RPMI7951 (cell line): Measurements from ENCODE around the gene CD69. TPM values are rescaled to one million over a fixed set of nuclear protein-coding genes. Genes with fewer than 3 reads are reported as not detected.

Experiments
- DNase-seq: peaks from one replicate; pipeline ENCODE4 v3.0.0-alpha.2; 2012; ENCODE audit warnings: low read depth
- total RNA-seq: library from RNA; depleted of rRNA; stranded (reverse); fragments of >200 nt; shearing (Covaris generic); gene quantifications from 2 replicates; pipeline ENCODE4 v1.2.3, GENCODE V29; 2014

CD69 gene
- total RNA-seq, 1 experiment from 2014 or later: not detected

DNA sequence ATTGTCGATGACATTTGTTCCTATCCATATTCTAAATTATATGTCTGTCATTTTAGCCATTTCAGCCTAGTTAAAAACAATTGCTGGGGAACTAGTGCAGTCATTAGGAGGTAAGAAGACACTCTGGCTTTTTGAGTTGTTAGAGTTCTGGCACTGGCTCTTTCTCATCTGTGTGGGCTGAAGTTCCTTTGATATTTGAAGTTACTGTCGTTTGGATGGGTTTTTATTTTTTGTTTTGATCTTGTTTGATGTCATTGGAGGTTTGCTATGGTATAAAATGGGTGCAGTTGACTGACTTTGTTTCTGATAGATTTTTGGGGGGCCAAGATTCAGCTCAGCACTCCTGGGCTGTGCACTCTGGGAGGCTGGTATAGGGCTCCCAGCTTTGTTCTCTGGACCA lies 20.7 kb upstream of the CD69 start:
- DNase-seq: no peak

DNA sequence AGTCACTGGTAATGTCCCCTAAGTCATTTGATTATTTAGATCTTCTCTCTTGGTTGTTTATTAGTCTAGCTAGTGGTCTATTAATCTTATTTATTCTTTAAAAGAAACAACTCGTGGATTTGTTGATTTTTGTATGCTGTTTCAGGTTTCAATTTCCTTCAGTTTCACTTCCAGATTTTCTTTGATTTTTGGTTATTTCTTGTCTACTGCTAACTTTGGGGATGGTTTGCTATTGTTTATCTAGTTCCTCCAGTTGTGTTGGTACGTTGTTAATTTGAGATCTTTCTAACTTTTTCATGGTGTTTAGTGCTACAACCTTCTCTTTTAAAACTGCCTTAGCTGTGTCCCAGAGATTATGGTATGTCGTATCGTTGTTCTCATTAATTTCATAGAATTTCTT lies 18.5 kb upstream of the CD69 start:
- no peak for DNase-seq

DNA sequence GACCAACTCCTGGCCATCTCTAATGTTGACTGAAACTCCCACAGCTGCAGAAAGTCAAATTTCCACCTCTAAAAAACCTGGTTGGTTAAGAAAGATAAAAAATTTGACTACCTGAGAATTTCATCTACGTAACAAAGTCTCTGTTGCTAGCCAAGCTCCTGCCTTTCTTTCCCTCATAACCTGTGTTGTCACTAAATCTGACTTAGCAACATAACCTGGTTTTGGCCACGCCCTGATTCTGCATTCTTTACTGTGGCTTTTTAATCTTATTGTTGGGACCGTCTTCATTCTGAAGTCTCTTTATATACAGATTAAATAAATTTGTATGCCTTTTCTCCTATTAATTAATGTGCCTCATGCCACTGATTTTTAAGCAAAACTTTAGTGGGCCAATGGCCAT lies 16.1 kb upstream of the CD69 start:
- no peak for DNase-seq

DNA sequence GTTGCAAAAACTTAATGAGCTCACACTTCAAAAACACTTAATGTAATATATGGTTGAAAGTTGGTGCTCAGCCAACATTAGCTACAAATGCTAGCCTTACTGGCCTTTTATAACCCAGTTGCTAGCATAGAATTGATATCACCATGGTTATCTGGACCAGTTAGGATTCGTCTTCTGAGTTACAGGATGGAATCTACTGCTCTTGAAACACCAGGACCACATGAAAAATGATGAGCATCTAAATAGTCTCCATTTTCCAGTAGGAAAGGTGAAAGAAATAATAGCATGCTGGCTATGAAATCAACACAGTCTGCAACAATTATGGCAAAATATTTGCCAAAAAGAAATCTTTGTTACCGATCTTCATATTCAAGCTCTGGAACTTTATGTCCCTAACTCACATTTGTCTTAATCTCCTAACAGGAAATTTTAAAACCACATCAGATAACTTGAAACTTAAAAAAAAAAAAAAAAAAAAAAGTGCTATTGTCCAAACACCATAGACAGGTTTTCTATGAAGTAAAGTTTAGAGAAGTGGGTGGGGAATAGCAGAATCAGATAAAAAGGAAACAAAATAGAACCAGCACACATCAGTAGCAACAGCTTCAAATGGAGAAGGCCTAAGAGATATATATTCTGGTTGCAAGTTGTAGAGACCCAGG lies 12.6 kb upstream of the CD69 start:
- DNase-seq: no peak

DNA sequence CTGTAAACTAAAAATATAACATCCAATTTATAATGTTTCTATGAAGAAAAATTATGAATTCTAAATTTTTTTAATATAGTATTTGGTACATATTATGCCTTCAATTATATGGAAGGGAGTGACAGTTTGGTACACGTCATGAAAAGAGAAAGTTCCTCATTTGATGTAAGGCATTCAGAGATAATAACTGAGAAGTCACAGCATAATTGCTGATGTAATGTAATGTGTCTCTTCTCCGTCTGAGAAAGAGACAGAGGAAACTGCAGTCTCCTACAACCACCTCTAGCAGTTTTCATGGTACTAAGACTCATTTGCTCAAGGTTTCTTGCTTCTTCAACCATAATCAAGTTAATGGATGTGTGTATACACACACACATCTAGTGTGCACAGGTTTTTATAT lies 2.3 kb upstream of the CD69 start:
- DNase-seq: no peak

DNA sequence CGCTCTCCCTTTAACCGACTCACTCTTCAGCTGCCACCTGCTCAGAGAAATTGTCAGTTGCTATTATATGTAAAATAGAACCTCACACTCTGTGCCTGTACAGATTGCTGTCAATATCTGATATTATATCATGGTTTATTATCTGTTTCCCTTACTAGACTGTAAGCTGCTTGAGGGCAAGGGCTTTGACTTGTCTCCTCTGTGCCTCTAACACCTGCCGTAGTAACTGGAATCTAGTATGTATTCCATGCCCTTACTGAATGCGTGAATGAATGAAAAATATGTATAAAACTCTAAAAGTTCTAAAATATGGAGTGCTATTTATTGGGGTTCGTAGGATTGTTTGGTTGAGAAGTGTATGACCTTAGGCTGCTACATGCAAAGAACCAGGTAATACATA lies 1.7 kb upstream of the CD69 start:
- DNase-seq: no peak

DNA sequence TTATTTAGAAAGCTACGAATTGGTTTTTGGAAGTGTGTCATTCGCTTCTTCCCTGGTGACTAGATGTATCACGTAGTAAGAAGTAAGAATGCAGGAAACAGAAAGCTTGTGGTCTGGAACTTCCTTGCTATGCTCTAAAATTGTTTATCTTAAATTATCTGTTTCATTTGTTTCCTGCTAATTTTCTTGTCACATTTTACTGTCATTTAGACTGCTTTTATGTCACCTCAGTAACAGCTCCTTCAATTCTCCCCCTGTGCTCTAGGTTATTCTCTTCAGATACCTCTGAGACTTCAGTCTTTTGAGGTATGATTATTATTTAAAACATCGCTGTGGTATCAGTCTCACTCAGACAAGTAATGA lies 699 bp upstream of the CD69 start:
- no peak for DNase-seq

DNA sequence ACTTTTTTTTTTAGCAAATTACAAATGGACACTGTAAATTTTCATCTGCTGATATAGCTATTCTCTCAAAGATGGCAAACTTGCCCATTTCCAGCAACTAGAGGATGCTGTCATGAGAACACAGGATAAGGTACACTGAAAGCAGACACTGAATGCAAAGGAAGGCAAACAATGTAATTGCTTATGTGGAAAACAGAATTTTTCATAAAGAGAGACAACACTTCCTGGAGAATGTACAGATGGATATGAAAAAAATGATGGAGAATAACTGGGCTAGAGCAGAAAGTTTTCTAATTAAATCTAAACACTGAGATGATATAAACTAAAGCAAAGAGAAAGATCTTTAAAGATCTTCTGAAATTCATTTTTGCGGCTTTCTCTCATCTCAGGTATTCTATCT lies 581 bp downstream of the CD69 start:
- no peak for DNase-seq

DNA sequence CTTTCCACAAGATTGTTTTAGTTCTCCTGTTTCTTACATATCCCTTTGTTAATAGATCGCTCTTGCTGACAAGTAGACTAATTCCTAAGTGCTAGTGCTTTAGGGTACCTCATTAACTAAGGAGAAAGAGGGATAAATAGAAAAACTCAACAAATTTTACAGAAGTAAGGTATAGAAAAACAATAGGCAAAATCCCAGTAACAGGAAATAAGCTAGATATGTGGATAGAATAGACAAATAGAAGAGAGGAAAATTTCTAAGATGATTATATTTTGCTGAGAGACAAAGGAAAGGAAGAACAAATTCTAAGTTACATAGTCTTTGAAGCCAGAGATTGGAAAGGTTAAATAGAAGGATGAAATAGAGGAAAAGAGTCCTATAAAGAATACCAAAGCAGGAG lies 1.0 kb downstream of the CD69 start:
- DNase-seq: no peak

DNA sequence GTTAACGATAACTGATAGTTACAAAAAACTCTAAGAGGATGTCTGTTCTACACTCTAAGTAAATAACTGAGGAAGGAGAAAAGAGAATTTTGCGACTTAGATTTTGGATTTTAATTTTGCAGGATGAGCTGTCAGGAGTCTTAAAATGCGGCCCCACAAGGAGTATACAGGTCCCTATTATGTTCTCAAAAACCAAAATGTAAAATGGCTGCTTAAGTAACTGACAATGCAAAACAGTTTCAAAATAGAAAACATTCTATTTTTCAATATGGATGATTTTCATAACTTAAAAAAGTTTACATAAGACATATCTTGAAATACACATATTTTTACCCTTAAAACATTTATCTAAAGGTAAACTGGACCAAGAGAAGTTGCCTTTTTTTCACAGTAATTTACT lies 2.6 kb downstream of the CD69 start:
- no peak for DNase-seq

DNA sequence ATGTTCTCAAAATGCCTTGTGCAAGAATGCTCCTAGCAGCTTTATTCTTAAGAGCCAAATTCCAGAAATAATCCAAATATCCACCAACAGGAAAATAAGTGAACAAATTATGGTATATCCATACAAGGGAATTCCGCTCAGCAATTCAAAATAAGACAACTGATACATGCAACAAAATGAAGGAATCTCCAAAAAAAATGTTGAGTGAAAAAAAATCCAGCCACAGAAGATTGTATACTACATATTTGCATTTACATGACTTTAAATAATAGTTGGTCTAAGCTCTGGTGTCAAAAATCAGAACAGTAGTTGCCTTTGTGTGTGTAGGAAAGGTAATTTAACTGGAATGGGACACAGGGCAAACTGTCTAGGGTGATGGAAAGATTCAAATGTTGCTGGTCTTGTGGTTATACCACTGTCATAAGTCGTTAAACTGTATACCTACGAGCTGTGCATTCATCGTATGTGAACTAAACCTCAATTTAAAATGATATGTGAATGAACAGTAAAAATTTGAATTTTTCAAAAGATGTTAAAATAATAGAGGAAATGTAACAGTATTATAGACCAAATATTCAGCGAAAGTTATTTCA lies 3.2 kb downstream of the CD69 start:
- no peak for DNase-seq

DNA sequence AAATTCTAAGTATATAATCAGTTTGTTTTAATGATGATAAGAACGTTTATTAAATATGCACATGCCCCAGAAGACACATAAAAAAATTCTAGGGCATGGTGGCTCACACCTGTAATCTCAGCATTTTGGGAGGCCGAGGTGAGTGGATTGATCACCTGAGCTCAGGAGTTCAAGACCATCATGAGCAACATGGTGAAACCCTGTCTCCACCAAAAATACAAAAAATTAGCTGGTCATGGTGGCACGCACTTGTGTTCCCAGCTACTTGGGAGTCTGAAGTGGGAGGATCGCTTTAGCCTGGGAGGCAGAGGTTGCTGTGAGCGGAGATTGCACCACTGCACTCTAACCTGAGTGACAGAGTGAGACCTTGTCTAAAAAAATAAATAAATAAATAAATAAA lies 4.0 kb downstream of the CD69 start:
- no peak for DNase-seq

DNA sequence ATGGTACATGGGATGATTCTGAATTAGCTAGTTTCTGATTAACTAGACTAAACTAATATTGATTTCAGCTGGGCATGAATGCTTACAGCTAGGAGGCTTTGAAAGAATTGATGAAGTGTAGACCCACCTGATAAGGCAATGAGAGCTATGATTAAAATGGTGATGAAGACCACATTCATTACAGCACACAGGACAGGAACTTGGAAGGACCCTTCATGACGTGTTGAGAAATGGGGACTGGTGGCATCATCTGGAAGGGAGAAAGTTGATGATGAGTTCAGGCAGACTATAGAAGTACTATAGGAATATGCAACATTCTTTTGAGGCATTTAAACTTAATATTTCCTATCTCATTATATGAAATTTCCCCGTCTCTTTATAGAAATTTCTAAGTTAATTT lies 4.5 kb downstream of the CD69 start:
- DNase-seq: no peak

DNA sequence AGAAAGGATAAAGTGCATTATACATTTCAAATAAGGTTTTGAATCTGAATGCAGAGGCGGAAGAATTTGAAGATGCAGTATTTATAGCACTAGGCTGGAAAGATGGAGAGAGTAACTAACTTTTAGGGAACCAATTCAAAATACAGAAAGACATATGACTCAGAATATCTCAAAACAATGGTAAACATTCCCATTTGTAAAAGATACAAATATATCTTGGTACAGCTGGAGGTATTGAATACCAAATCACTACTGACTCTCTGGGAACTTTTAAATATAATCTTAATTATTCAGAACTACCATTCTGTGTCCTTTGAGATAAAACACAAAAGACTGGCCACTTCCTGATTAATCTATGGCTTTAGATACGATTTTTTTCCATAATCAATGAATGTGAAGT lies 5.1 kb downstream of the CD69 start:
- no peak for DNase-seq

DNA sequence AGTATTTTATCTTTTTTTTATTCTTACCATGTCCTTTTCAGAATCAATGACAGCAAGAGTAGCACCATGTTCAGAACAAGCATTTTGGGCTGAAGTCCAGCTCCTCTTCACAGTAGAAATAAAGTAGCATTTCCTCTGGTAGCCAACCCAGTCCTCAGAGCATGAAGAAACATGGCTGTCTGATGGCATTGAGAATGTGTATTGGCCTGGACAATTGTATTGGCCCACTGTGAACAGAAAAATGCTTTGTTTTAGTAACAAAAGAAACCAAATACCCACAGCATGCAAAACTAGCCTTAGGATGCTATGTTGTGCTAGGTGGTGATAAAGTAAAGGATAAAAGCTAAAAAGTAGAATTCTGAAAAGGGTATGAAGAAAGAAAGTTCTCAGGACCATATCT lies 5.7 kb downstream of the CD69 start:
- DNase-seq: no peak

DNA sequence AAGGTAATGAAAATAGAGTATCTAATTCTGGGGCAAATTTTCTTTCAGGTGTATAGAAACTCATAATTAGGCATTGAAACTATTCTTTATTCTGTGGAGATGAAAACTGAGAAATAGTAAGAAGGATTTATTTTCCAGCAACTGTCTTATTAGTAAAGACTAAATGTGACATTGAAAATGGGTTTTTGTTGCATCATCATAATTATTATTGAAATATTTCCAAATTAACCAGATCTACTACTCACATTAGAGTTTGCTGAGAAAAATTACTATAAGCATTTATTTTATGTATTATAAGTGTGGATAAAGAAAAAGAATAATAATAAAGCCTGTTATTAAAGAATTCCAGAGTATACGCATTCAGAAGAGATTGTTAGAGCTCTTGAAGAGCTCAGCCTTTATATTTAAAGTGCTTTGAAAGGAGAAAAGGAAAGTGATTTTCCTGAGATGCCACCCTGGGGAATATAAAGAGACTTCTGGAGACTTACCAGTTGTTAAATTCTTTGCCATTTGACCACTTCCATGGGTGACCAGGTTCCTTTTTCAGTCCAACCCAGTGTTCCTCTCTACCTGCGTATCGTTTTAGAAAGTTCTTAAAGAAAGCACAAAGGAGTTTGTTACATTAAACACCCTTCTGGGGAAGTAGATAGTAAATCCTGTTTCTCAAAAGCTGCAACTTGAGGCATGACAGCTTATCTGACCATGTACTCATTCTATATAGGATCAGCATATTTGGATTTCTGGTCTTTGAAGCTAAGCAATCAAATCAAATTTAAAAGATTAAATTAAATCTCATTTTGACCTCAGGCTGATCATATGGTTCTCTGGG lies 6.4 kb downstream of the CD69 start:
- DNase-seq: no peak

DNA sequence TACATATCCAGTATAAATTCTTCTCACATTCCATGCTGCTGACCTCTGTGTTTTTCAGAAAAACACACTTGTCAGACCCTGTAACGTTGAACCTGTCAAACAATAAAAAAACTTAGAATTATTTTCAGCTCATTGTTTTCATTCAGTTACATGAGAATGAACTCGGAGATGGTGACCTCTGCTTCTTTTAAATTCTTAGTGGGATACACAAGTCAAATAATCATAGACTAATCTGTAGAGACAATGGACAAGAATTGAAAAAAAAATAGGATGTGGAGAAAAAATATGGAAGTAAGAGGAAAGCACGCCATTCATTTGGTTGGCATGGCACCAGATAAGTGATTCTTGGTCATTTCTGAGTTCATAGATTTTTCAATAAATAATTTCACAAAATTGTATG lies 7.2 kb downstream of the CD69 start:
- DNase-seq: no peak

DNA sequence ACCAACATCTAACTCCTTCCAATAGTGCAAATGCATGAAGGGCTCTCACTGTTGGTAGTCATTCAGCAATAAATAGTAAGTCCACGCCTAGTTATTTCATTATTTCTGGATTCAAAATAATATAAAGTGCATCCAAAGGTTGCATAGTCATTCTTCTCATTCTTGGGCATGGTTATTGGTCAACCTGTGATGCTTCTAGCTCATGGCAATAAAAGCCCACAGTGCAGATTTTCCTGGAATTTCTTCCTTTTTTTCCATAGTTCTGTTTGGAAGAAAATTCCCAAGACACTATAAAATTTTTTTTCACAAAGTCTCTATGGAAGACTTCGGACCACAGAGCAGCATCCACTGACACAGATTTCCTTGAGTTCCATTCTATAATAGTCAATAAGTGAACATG lies 7.6 kb downstream of the CD69 start:
- no peak for DNase-seq

DNA sequence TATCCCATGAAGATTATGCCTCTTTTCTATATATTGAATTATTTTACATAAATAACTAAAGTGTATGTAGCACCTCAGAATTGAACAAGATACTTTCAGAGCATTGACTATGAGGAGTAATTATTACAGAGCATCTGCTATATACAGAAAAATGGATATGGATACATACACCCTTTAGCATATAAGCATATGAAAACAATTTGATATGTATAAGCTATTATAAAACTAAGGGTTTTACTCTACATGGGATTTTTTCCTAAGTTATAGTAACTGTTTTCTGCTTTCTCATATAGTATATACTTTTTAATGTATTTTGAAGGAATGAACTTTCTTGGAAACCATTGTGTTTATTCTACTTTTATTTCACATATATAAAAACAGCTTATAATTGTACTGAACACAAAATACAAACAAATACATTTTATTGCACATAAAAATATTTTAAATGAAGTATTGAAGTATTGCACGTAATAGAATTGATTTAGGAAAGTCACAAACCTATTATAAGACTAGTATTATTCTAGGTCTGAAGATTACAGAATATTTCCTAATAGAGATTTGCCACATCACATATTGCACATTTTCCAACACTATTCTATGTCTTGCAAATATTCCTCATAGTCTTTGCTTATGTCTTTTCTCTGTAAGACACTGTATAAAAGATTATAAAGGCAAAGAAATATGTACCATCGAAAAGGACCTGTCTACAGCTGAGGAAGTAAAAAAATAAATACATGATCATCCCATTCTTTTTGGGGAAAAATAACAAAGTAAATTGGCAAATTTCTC lies 8.4 kb downstream of the CD69 start:
- no peak for DNase-seq

DNA sequence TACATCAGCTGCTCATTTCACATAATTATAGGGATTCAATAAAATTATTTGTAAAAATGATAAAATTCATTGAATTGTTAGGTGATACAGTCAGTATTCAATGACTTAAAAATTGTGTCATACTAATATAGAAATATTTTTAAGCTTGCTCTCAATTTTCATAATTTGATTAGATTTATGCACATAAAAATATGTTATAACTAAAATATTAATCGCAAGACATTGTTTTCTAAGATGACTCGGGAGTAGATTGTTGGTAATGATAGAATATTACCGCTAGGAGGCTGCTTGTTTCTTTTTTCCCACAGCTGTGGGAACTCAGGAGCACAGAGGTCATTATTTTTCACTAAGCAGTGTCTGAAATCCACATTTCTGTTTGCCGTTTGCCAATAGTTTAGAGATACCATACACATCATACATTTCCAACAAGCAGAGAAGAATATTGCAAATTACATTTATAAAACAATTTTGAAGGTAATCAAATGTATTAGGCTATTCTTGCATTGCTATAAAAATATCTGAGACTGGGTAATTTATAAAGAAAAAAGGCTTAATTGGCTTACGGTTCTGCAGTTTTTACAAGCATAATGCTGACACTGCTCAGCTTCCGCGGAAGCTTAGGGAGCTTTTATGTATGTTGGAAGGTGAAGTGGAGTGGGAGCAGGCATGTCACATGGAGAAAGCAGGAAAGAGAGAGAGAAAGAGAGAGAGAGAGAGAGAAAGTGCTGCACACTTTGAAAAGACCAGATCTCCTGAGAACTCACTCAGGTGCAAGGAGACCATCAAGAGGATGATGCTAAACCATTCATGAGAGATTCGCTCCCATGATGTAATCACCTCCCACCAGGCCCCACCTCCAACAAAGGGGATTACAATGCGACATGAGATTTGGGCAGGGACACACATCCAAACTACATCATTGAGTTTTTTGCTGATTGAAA lies 9.2 kb downstream of the CD69 start:
- DNase-seq: peak; percentile 10
